Measurements from ENCODE around the gene DDX3X.
"Not testable (repeated sequence)": the region's sequence is repeated elsewhere in the genome, so short reads cannot be mapped to it uniquely, and the experiment has no call there.

Gene DDX3X

DNA sequence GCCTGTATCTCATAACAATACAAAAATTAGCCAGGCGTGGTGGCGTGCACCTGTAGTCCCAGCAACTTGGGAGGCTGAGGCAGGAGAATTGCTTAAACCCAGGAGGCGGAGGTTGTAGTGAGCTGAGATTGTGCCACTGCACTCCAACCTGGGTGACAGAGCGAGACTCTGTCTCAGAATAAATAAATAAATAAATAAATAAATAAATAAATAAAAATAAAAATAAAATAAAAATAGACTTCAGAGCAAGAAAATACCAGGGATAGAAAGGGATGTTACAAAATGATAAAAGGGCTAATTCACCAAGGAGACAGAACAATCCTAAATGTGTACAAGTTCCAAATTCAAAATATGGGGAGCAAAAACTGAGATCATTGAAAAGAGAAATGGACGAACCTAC, 37.6 kb downstream of the DDX3X start:
- 0 out of 2 replicates have a peak, but pooled peaks have one; percentile 12 for TF ChIP-seq ZNF341 (tag by site-specific recombination; IDR thresholded peaks at IDR 0.05; ENCODE audit: low read depth)
- TF ChIP-seq ZNF394 (tag by site-specific recombination; IDR thresholded peaks at IDR 0.05; ENCODE audit: borderline replicate concordance), result peak; percentile 71; the same call in 1 of the 2 replicates
- TF ChIP-seq, protein P1, sequence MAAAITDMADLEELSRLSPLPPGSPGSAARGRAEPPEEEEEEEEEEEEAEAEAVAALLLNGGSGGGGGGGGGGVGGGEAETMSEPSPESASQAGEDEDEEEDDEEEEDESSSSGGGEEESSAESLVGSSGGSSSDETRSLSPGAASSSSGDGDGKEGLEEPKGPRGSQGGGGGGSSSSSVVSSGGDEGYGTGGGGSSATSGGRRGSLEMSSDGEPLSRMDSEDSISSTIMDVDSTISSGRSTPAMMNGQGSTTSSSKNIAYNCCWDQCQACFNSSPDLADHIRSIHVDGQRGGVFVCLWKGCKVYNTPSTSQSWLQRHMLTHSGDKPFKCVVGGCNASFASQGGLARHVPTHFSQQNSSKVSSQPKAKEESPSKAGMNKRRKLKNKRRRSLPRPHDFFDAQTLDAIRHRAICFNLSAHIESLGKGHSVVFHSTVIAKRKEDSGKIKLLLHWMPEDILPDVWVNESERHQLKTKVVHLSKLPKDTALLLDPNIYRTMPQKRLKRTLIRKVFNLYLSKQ (tag by site-specific recombination; IDR thresholded peaks at IDR 0.05; ENCODE audit: borderline replicate concordance), result 0 out of 2 replicates have a peak, but pooled peaks have one; percentile 29
- peak; percentile 7; the same call in 1 of the 2 replicates for TF ChIP-seq ZNF664 (tag by site-specific recombination; IDR thresholded peaks at IDR 0.05)
- TF ChIP-seq, protein P2, sequence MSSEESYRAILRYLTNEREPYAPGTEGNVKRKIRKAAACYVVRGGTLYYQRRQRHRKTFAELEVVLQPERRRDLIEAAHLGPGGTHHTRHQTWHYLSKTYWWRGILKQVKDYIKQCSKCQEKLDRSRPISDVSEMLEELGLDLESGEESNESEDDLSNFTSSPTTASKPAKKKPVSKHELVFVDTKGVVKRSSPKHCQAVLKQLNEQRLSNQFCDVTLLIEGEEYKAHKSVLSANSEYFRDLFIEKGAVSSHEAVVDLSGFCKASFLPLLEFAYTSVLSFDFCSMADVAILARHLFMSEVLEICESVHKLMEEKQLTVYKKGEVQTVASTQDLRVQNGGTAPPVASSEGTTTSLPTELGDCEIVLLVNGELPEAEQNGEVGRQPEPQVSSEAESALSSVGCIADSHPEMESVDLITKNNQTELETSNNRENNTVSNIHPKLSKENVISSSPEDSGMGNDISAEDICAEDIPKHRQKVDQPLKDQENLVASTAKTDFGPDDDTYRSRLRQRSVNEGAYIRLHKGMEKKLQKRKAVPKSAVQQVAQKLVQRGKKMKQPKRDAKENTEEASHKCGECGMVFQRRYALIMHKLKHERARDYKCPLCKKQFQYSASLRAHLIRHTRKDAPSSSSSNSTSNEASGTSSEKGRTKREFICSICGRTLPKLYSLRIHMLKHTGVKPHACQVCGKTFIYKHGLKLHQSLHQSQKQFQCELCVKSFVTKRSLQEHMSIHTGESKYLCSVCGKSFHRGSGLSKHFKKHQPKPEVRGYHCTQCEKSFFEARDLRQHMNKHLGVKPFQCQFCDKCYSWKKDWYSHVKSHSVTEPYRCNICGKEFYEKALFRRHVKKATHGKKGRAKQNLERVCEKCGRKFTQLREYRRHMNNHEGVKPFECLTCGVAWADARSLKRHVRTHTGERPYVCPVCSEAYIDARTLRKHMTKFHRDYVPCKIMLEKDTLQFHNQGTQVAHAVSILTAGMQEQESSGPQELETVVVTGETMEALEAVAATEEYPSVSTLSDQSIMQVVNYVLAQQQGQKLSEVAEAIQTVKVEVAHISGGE (tag by site-specific recombination; conservative IDR thresholded peaks at IDR 0.05; ENCODE audit: low read depth), result peak; percentile 72
- TF ChIP-seq ZNF426 (tag by site-specific recombination; IDR thresholded peaks at IDR 0.05), result peak; percentile 75
- TF ChIP-seq ZBTB8A (tag by site-specific recombination; IDR thresholded peaks at IDR 0.05), result peak; percentile 42; the same call in 1 of the 2 replicates
- peak; percentile 80; the same call in 1 of the 2 replicates for TF ChIP-seq ZNF518A (tag by site-specific recombination; conservative IDR thresholded peaks at IDR 0.05; ENCODE audit: low read depth)
- peak; percentile 48 for TF ChIP-seq ZNF623 (tag by site-specific recombination; IDR thresholded peaks at IDR 0.05)
- TF ChIP-seq ZNF555 (tag by site-specific recombination; conservative IDR thresholded peaks at IDR 0.05), result peak; percentile 67
- peak; percentile 74; the same call in 1 of the 2 replicates for TF ChIP-seq ZNF266 (tag by site-specific recombination; IDR thresholded peaks at IDR 0.05; ENCODE audit: low read depth)
- peak; percentile 62; the same call in 1 of the 2 replicates for TF ChIP-seq ZNF140 (tag by site-specific recombination; IDR thresholded peaks at IDR 0.05)
- H3K9me3 ChIP-seq (ENCODE audit: control insufficient read depth, insufficient read depth, low read depth, low read length); POLR2A ChIA-PET; H3K4me3 ChIP-seq (ENCODE audit: low read depth, low read length); H3K4me1 ChIP-seq (ENCODE audit: control insufficient read depth, insufficient read depth, low read length); H3K36me3 ChIP-seq (ENCODE audit: control insufficient read depth in 2 of 2, insufficient read depth in 1 of 2, low read length in 2 of 2); CTCF ChIA-PET; H3K27ac ChIP-seq (ENCODE audit: extremely low read depth, low read depth, low read length): not testable (repeated sequence)

GRCh38 chrX:41373989-41374606, 40.1 kb downstream of the DDX3X start:
- CTCF ChIA-PET, result interaction anchor here (0.5 to 0.9 kb wide), 2 partner anchors 10 to 189 kb away, joined by 3 to 4 read pairs; no protein-coding TSS in a partner anchor
- TF ChIP-seq ZNF16 (tag by site-specific recombination; IDR thresholded peaks at IDR 0.05; ENCODE audit: low read depth), result no peak
- TF ChIP-seq ZNF561 (tag by site-specific recombination; IDR thresholded peaks at IDR 0.05; ENCODE audit: borderline replicate concordance), result no peak
- TF ChIP-seq ZBTB48 (tag by site-specific recombination; IDR thresholded peaks at IDR 0.05), result no peak
- no peak for TF ChIP-seq RBAK (tag by site-specific recombination; IDR thresholded peaks at IDR 0.05)
- no peak for TF ChIP-seq ZSCAN16 (tag by site-specific recombination; IDR thresholded peaks at IDR 0.05)
- no peak for TF ChIP-seq ZNF140 (tag by site-specific recombination; IDR thresholded peaks at IDR 0.05)
- no peak for TF ChIP-seq ATF2 (tag by site-specific recombination; IDR thresholded peaks at IDR 0.05; ENCODE audit: low read depth)
- TF ChIP-seq GLIS2 (tag by site-specific recombination; IDR thresholded peaks at IDR 0.05), result no peak
- no peak for TF ChIP-seq ZNF174 (tag by site-specific recombination; IDR thresholded peaks at IDR 0.05)
- TF ChIP-seq ZNF221 (tag by site-specific recombination; IDR thresholded peaks at IDR 0.05; ENCODE audit: borderline replicate concordance), result no peak
- no peak for TF ChIP-seq ZNF223 (tag by site-specific recombination; IDR thresholded peaks at IDR 0.05)
- no peak for TF ChIP-seq SP7 (tag by site-specific recombination; IDR thresholded peaks at IDR 0.05)

More at GRCh38 chrX:41373989-41374606, 40.1 kb downstream of the DDX3X start:
- Histone ChIP-seq H3K4me1 (ENCODE audit: control insufficient read depth, insufficient read depth, low read length) (no peaks in the 10 kb centered on the region), H3K27ac (ENCODE audit: extremely low read depth, low read depth, low read length) (no peak overlapping the region), H3K9me3 (ENCODE audit: control insufficient read depth, insufficient read depth, low read depth, low read length) (no peaks in the 10 kb centered on the region), H3K36me3 (ENCODE audit: control insufficient read depth in 2 of 2, insufficient read depth in 1 of 2, low read length in 2 of 2) (no peaks in the 10 kb centered on the region), H3K4me3 (ENCODE audit: low read depth, low read length) (no peak overlapping the region)
- POLR2A ChIA-PET, result no interaction called here

Measured in HEK293 (cell line).